ENCODE results near the gene SCYGR8.

The SCYGR8 gene

GRCh38 chr2:227703961-227704360 is 41.7 kb upstream of the SCYGR8 start:
- no peak for TF ChIP-seq CTCF (IDR thresholded peaks at IDR 0.05)
- no peaks in the 10 kb centered on the region for H3K36me3 ChIP-seq (ENCODE audit: control insufficient read depth, insufficient read depth, low read length)
- H2AFZ ChIP-seq: no peak overlapping the region
- no peaks in the 10 kb centered on the region for H3K79me2 ChIP-seq
- H3K27ac ChIP-seq: no peak overlapping the region
- H3K9ac ChIP-seq: no peak overlapping the region
- H3K9me3 ChIP-seq (ENCODE audit: control insufficient read depth, low read length): no peaks in the 10 kb centered on the region
- no peaks in the 10 kb centered on the region for H3K4me1 ChIP-seq
- no peak overlapping the region for H3K4me2 ChIP-seq (ENCODE audit: low read length)
- H3K27me3 ChIP-seq (ENCODE audit: control insufficient read depth, insufficient read depth, low read length): no peaks in the 10 kb centered on the region
- no peak overlapping the region for H3K4me3 ChIP-seq (ENCODE audit: low read depth, low read length)

GRCh38 chr2:227706859-227707258 is 38.8 kb upstream of the SCYGR8 start:
- TF ChIP-seq CTCF (IDR thresholded peaks at IDR 0.05): no peak
- Histone ChIP-seq H3K4me3 (ENCODE audit: low read depth, low read length) (no peak overlapping the region), H3K27ac (no peak overlapping the region)

GRCh38 chr2:227707390-227707789 is 38.3 kb upstream of the SCYGR8 start:
- no peak overlapping the region for H3K4me2 ChIP-seq (ENCODE audit: low read length)
- H3K4me1 ChIP-seq: no peaks in the 10 kb centered on the region
- no peaks in the 10 kb centered on the region for H3K79me2 ChIP-seq
- no peak overlapping the region for H3K9ac ChIP-seq
- no peak overlapping the region for H3K27ac ChIP-seq
- H3K4me3 ChIP-seq (ENCODE audit: low read depth, low read length): no peak overlapping the region
- no peaks in the 10 kb centered on the region for H3K27me3 ChIP-seq (ENCODE audit: control insufficient read depth, insufficient read depth, low read length)
- H2AFZ ChIP-seq: no peak overlapping the region
- H3K36me3 ChIP-seq (ENCODE audit: control insufficient read depth, insufficient read depth, low read length): no peaks in the 10 kb centered on the region
- TF ChIP-seq CTCF (IDR thresholded peaks at IDR 0.05): no peak
- no peaks in the 10 kb centered on the region for H3K9me3 ChIP-seq (ENCODE audit: control insufficient read depth, low read length)

More at GRCh38 chr2:227706859-227707258, 38.8 kb upstream of the SCYGR8 start:
- Histone ChIP-seq H3K79me2 (no peaks in the 10 kb centered on the region), H3K9ac (no peak overlapping the region), H3K4me1 (no peaks in the 10 kb centered on the region), H2AFZ (no peak overlapping the region), H3K36me3 (ENCODE audit: control insufficient read depth, insufficient read depth, low read length) (no peaks in the 10 kb centered on the region), H3K27me3 (ENCODE audit: control insufficient read depth, insufficient read depth, low read length) (no peaks in the 10 kb centered on the region), H3K9me3 (ENCODE audit: control insufficient read depth, low read length) (no peaks in the 10 kb centered on the region), H3K4me2 (ENCODE audit: low read length) (no peak overlapping the region)

- H3K4me1 ChIP-seq: no peaks in the 10 kb centered on the region
- H3K9ac ChIP-seq: no peak overlapping the region
- no peak overlapping the region for H2AFZ ChIP-seq
- no peak overlapping the region for H3K27ac ChIP-seq
- H3K36me3 ChIP-seq (ENCODE audit: control insufficient read depth, insufficient read depth, low read length): no peaks in the 10 kb centered on the region
- TF ChIP-seq CTCF (IDR thresholded peaks at IDR 0.05): no peak
- no peaks in the 10 kb centered on the region for H3K79me2 ChIP-seq
- H3K27me3 ChIP-seq (ENCODE audit: control insufficient read depth, insufficient read depth, low read length): no peaks in the 10 kb centered on the region
- no peak overlapping the region for H3K4me2 ChIP-seq (ENCODE audit: low read length)
- H3K9me3 ChIP-seq (ENCODE audit: control insufficient read depth, low read length): no peaks in the 10 kb centered on the region
- H3K4me3 ChIP-seq (ENCODE audit: low read depth, low read length): no peak overlapping the region
Measured at GRCh38 chr2:227710986-227711385, 34.7 kb upstream of the SCYGR8 start.

- H3K9me3 ChIP-seq (ENCODE audit: control insufficient read depth, low read length): no peaks in the 10 kb centered on the region
- no peak overlapping the region for H2AFZ ChIP-seq
- no peaks in the 10 kb centered on the region for H3K27me3 ChIP-seq (ENCODE audit: control insufficient read depth, insufficient read depth, low read length)
- H3K4me2 ChIP-seq (ENCODE audit: low read length): no peak overlapping the region
- no peak overlapping the region for H3K27ac ChIP-seq
- H3K9ac ChIP-seq: no peak overlapping the region
- H3K4me3 ChIP-seq (ENCODE audit: low read depth, low read length): no peak overlapping the region
- no peaks in the 10 kb centered on the region for H3K79me2 ChIP-seq
- H3K36me3 ChIP-seq (ENCODE audit: control insufficient read depth, insufficient read depth, low read length): no peaks in the 10 kb centered on the region
- no peaks in the 10 kb centered on the region for H3K4me1 ChIP-seq
- TF ChIP-seq CTCF (IDR thresholded peaks at IDR 0.05): no peak
Measured at GRCh38 chr2:227713291-227713690, 32.4 kb upstream of the SCYGR8 start.

Data from parathyroid adenoma (tissue), 2 donors.